ENCODE data around the gene PPP1CB.

PPP1CB gene

DNA sequence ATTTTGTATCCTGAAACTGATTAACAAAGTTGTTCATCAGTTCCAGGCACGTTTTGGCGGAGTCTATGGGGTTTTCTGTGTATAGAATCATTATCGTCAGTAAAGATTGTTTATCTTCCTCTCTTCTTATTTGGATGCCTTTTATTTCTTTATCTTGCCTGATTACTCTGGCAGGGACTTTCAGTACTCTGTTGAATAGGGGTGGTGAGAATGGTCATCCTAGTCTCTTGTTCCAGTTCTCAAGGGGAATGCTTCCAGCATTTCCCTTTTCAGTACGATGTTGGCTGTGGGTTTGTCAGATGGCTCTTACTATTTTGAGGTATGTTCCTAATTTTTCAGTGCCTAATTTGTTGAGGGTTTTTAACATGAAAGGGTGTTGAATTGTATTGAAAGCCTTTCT, 45.0 kb downstream of the PPP1CB start:
- Histone ChIP-seq H3K4me3 (ENCODE audit: low read depth, low read length) (no peak overlapping the region), H3K4me1 (ENCODE audit: control insufficient read depth, insufficient read depth, low read length) (no peaks in the 10 kb centered on the region), H3K27ac (ENCODE audit: extremely low read depth, low read depth, low read length) (no peak overlapping the region), H3K36me3 (ENCODE audit: control insufficient read depth in 2 of 2, insufficient read depth in 1 of 2, low read length in 2 of 2) (peaks cover 47 to 78% of the 10 kb centered on the region in 2 experiments), H3K9me3 (ENCODE audit: control insufficient read depth, insufficient read depth, low read depth, low read length) (no peaks in the 10 kb centered on the region)
- CTCF ChIA-PET, result no interaction called here
- POLR2A ChIA-PET, result no interaction called here
- no peak for TF ChIP-seq ZNF596 (tag by site-specific recombination; IDR thresholded peaks at IDR 0.05)
- no peak for TF ChIP-seq ZNF560 (tag by site-specific recombination; IDR thresholded peaks at IDR 0.05; ENCODE audit: borderline replicate concordance)
- TF ChIP-seq, protein P1, sequence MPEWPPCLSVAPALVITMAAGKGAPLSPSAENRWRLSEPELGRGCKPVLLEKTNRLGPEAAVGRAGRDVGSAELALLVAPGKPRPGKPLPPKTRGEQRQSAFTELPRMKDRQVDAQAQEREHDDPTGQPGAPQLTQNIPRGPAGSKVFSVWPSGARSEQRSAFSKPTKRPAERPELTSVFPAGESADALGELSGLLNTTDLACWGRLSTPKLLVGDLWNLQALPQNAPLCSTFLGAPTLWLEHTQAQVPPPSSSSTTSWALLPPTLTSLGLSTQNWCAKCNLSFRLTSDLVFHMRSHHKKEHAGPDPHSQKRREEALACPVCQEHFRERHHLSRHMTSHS (tag by site-specific recombination; IDR thresholded peaks at IDR 0.05), result no peak
- TF ChIP-seq, protein P2, sequence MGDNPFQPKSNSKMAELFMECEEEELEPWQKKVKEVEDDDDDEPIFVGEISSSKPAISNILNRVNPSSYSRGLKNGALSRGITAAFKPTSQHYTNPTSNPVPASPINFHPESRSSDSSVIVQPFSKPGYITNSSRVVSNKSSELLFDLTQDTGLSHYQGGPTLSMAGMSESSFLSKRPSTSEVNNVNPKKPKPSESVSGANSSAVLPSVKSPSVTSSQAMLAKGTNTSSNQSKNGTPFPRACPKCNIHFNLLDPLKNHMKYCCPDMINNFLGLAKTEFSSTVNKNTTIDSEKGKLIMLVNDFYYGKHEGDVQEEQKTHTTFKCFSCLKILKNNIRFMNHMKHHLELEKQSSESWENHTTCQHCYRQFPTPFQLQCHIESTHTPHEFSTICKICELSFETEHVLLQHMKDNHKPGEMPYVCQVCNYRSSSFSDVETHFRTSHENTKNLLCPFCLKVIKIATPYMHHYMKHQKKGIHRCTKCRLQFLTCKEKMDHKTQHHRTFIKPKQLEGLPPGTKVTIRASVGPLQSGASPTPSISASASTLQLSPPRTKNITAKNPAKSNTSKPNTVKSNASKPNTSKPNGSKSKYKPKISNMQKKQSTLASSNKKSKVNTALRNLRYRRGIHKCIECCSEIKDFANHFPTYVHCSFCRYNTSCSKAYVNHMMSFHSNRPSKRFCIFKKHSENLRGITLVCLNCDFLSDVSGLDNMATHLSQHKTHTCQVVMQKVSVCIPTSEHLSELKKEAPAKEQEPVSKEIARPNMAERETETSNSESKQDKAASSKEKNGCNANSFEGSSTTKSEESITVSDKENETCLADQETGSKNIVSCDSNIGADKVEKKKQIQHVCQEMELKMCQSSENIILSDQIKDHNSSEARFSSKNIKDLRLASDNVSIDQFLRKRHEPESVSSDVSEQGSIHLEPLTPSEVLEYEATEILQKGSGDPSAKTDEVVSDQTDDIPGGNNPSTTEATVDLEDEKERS (tag by site-specific recombination; IDR thresholded peaks at IDR 0.05), result no peak
- TF ChIP-seq ZNF76 (tag by site-specific recombination; IDR thresholded peaks at IDR 0.05; ENCODE audit: borderline replicate concordance, low read depth), result no peak
- TF ChIP-seq ZFP41 (tag by site-specific recombination; IDR thresholded peaks at IDR 0.05; ENCODE audit: borderline replicate concordance), result no peak
- no peak for TF ChIP-seq ZNF629 (tag by site-specific recombination; IDR thresholded peaks at IDR 0.05)
- TF ChIP-seq, protein P3, sequence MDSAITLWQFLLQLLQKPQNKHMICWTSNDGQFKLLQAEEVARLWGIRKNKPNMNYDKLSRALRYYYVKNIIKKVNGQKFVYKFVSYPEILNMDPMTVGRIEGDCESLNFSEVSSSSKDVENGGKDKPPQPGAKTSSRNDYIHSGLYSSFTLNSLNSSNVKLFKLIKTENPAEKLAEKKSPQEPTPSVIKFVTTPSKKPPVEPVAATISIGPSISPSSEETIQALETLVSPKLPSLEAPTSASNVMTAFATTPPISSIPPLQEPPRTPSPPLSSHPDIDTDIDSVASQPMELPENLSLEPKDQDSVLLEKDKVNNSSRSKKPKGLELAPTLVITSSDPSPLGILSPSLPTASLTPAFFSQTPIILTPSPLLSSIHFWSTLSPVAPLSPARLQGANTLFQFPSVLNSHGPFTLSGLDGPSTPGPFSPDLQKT (IDR thresholded peaks at IDR 0.05; ENCODE audit: borderline replicate concordance, low read depth, low read length), result no peak
- no peak for TF ChIP-seq KLF1 (tag by site-specific recombination; IDR thresholded peaks at IDR 0.05)
- no peak for TF ChIP-seq EGR2 (tag by site-specific recombination; IDR thresholded peaks at IDR 0.05; ENCODE audit: low read depth)
- TF ChIP-seq, protein P4, sequence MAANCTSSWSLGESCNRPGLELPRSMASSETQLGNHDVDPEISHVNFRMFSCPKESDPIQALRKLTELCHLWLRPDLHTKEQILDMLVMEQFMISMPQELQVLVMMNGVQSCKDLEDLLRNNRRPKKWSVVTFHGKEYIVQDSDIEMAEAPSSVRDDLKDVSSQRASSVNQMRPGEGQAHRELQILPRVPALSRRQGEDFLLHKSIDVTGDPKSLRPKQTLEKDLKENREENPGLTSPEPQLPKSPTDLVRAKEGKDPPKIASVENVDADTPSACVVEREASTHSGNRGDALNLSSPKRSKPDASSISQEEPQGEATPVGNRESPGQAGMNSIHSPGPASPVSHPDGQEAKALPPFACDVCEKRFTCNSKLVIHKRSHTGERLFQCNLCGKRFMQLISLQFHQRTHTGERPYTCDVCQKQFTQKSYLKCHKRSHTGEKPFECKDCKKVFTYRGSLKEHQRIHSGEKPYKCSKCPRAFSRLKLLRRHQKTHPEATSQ (tag by site-specific recombination; IDR thresholded peaks at IDR 0.05), result no peak
- TF ChIP-seq, protein P5, sequence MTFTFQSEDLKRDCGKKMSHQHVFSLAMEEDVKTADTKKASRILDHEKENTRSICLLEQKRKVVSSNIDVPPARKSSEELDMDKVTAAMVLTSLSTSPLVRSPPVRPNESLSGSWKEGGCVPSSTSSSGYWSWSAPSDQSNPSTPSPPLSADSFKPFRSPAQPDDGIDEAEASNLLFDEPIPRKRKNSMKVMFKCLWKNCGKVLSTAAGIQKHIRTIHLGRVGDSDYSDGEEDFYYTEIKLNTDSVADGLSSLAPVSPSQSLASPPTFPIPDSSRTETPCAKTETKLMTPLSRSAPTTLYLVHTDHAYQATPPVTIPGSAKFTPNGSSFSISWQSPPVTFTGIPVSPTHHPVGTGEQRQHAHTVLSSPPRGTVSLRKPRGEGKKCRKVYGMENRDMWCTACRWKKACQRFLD (tag by site-specific recombination; IDR thresholded peaks at IDR 0.05), result no peak
- TF ChIP-seq, protein P6, sequence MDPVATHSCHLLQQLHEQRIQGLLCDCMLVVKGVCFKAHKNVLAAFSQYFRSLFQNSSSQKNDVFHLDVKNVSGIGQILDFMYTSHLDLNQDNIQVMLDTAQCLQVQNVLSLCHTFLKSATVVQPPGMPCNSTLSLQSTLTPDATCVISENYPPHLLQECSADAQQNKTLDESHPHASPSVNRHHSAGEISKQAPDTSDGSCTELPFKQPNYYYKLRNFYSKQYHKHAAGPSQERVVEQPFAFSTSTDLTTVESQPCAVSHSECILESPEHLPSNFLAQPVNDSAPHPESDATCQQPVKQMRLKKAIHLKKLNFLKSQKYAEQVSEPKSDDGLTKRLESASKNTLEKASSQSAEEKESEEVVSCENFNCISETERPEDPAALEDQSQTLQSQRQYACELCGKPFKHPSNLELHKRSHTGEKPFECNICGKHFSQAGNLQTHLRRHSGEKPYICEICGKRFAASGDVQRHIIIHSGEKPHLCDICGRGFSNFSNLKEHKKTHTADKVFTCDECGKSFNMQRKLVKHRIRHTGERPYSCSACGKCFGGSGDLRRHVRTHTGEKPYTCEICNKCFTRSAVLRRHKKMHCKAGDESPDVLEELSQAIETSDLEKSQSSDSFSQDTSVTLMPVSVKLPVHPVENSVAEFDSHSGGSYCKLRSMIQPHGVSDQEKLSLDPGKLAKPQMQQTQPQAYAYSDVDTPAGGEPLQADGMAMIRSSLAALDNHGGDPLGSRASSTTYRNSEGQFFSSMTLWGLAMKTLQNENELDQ (tag by site-specific recombination; IDR thresholded peaks at IDR 0.05; ENCODE audit: low read depth), result no peak
- TF ChIP-seq, protein P7, sequence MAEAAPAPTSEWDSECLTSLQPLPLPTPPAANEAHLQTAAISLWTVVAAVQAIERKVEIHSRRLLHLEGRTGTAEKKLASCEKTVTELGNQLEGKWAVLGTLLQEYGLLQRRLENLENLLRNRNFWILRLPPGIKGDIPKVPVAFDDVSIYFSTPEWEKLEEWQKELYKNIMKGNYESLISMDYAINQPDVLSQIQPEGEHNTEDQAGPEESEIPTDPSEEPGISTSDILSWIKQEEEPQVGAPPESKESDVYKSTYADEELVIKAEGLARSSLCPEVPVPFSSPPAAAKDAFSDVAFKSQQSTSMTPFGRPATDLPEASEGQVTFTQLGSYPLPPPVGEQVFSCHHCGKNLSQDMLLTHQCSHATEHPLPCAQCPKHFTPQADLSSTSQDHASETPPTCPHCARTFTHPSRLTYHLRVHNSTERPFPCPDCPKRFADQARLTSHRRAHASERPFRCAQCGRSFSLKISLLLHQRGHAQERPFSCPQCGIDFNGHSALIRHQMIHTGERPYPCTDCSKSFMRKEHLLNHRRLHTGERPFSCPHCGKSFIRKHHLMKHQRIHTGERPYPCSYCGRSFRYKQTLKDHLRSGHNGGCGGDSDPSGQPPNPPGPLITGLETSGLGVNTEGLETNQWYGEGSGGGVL (tag by site-specific recombination; IDR thresholded peaks at IDR 0.05), result no peak
- TF ChIP-seq, protein P8, sequence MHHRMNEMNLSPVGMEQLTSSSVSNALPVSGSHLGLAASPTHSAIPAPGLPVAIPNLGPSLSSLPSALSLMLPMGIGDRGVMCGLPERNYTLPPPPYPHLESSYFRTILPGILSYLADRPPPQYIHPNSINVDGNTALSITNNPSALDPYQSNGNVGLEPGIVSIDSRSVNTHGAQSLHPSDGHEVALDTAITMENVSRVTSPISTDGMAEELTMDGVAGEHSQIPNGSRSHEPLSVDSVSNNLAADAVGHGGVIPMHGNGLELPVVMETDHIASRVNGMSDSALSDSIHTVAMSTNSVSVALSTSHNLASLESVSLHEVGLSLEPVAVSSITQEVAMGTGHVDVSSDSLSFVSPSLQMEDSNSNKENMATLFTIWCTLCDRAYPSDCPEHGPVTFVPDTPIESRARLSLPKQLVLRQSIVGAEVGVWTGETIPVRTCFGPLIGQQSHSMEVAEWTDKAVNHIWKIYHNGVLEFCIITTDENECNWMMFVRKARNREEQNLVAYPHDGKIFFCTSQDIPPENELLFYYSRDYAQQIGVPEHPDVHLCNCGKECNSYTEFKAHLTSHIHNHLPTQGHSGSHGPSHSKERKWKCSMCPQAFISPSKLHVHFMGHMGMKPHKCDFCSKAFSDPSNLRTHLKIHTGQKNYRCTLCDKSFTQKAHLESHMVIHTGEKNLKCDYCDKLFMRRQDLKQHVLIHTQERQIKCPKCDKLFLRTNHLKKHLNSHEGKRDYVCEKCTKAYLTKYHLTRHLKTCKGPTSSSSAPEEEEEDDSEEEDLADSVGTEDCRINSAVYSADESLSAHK (tag by site-specific recombination; IDR thresholded peaks at IDR 0.05), result no peak
- TF ChIP-seq ZNF48 (tag by site-specific recombination; IDR thresholded peaks at IDR 0.05), result no peak
- TF ChIP-seq ZNF600 (tag by site-specific recombination; IDR thresholded peaks at IDR 0.05), result no peak
- no peak for TF ChIP-seq ZNF132 (tag by site-specific recombination; IDR thresholded peaks at IDR 0.05; ENCODE audit: borderline replicate concordance)
- TF ChIP-seq ZNF24 (tag by site-specific recombination; IDR thresholded peaks at IDR 0.05), result no peak
- TF ChIP-seq, protein P9, sequence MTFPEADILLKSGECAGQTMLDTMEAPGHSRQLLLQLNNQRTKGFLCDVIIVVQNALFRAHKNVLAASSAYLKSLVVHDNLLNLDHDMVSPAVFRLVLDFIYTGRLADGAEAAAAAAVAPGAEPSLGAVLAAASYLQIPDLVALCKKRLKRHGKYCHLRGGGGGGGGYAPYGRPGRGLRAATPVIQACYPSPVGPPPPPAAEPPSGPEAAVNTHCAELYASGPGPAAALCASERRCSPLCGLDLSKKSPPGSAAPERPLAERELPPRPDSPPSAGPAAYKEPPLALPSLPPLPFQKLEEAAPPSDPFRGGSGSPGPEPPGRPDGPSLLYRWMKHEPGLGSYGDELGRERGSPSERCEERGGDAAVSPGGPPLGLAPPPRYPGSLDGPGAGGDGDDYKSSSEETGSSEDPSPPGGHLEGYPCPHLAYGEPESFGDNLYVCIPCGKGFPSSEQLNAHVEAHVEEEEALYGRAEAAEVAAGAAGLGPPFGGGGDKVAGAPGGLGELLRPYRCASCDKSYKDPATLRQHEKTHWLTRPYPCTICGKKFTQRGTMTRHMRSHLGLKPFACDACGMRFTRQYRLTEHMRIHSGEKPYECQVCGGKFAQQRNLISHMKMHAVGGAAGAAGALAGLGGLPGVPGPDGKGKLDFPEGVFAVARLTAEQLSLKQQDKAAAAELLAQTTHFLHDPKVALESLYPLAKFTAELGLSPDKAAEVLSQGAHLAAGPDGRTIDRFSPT (tag by site-specific recombination; IDR thresholded peaks at IDR 0.05), result no peak

Data from HEK293 (cell line).